ENCODE results near the gene EFCAB5.
"Not testable (repeated sequence)": the region's sequence is repeated elsewhere in the genome, so short reads cannot be mapped to it uniquely, and the experiment has no call there.

The EFCAB5 gene

GRCh38 chr17:30116345-30116660 is 174.9 kb downstream of the EFCAB5 start:
- H3K9me3 ChIP-seq (ENCODE audit: control insufficient read depth, insufficient read depth, low read length) = no peaks in the 10 kb centered on the region
- peaks cover 2% of the 10 kb centered on the region for H3K4me1 ChIP-seq (ENCODE audit: control insufficient read depth, insufficient read depth, low read length)

DNA sequence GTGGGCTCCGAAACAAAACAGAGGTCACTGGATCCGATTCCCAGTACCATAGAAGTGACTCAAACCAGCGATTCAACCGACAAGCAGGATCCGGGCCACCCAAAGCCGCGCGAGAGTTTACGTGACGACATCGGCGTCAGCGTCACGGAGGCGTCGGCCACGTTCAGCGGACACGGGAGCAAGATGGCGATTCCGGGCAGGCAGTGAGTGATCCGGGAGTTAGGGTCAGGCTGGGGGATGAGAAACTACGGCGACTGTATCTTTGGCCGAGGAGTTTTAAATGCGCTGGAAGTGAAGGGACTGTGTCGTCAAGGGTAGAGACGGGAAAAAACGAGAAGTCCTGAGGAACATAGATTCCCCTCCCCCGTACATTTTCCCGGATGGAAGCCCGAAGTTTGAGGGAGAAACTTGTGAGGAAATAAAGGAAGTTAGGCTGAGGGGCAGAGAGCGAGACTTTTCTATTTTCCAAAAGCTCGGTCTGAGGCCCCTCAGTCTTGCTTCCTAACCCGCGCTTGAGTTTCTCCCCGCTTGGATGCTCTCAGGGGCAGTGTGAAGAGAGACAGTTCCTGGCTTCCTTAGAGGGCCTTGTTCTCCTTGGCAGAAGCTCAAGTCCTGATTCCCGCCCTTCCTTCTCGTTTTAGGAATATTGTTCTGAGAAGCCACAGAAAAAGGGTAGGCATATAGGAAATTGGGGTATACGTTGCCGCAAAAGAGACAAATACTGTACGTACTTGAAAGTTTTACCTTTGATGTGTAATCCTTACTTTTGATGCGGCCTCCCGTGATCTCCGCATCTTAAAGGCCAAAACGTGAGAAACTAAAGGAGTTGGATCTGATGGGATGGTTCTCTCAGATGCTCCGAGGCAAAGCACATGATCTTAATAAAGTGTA is 175.5 kb downstream of the EFCAB5 start, which contains the start of gene NSRP1:
Gene NSRP1, plus strand, starts transcription at position 156 of the 891 bp plus-strand sequence. Its CDS starts 28 bp downstream, at position 184.
- no peaks in the 10 kb centered on the region for H3K27me3 ChIP-seq (ENCODE audit: control insufficient read depth, insufficient read depth, low read length)
- peaks cover 2% of the 10 kb centered on the region for H3K4me1 ChIP-seq (ENCODE audit: control insufficient read depth, insufficient read depth, low read length)
- peak within 1 kb of the TSS; percentile 94 for H3K4me3 ChIP-seq (ENCODE audit: low read depth, low read length)
- H3K36me3 ChIP-seq (ENCODE audit: control insufficient read depth, insufficient read depth, low read length) = no peaks in the 10 kb centered on the region
- no peaks in the 10 kb centered on the region for H3K9me3 ChIP-seq (ENCODE audit: control insufficient read depth, insufficient read depth, low read length)
- H3K9ac ChIP-seq (ENCODE audit: low read depth, low read length) = peak within 1 kb of the TSS; percentile 99

More at GRCh38 chr17:30116345-30116660, 174.9 kb downstream of the EFCAB5 start:
- peak overlapping the region; percentile 94 for H3K4me3 ChIP-seq (ENCODE audit: low read depth, low read length)
- H3K9ac ChIP-seq (ENCODE audit: low read depth, low read length) = peak overlapping the region; percentile 99
- no peaks in the 10 kb centered on the region for H3K36me3 ChIP-seq (ENCODE audit: control insufficient read depth, insufficient read depth, low read length)
- no peaks in the 10 kb centered on the region for H3K27me3 ChIP-seq (ENCODE audit: control insufficient read depth, insufficient read depth, low read length)

- peak overlapping the region; percentile 94 for H3K4me3 ChIP-seq (ENCODE audit: low read depth, low read length)
- H3K4me1 ChIP-seq (ENCODE audit: control insufficient read depth, insufficient read depth, low read length) = peaks cover 2% of the 10 kb centered on the region
- no peaks in the 10 kb centered on the region for H3K9me3 ChIP-seq (ENCODE audit: control insufficient read depth, insufficient read depth, low read length)
- peak overlapping the region; percentile 99 for H3K9ac ChIP-seq (ENCODE audit: low read depth, low read length)
- no peaks in the 10 kb centered on the region for H3K27me3 ChIP-seq (ENCODE audit: control insufficient read depth, insufficient read depth, low read length)
- H3K36me3 ChIP-seq (ENCODE audit: control insufficient read depth, insufficient read depth, low read length) = no peaks in the 10 kb centered on the region
Measured at GRCh38 chr17:30117675-30118081, 176.2 kb downstream of the EFCAB5 start.

DNA sequence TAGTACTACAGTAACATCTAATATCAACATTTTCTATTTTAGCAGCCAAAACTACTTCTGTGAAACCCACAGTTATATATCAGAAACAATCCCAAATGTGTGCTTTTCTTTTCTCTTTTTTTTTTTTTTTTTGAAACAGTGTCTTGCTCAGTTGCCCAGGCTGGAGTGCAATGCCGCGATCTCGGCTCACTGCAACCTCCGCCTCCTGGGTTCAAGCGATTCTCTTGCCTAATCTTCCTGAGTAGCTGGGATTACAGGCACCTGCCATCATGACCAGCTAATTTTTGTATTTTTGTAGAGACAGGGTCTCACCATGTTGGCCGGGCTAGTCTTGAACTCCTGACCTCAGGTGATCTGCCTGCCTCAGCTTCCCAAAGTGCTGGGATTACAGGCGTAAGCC is 177.2 kb downstream of the EFCAB5 start:
- H3K4me1 ChIP-seq (ENCODE audit: control insufficient read depth, insufficient read depth, low read length); H3K9me3 ChIP-seq (ENCODE audit: control insufficient read depth, insufficient read depth, low read length); H3K36me3 ChIP-seq (ENCODE audit: control insufficient read depth, insufficient read depth, low read length); H3K27me3 ChIP-seq (ENCODE audit: control insufficient read depth, insufficient read depth, low read length); H3K4me3 ChIP-seq (ENCODE audit: low read depth, low read length); H3K9ac ChIP-seq (ENCODE audit: low read depth, low read length): not testable (repeated sequence)

DNA sequence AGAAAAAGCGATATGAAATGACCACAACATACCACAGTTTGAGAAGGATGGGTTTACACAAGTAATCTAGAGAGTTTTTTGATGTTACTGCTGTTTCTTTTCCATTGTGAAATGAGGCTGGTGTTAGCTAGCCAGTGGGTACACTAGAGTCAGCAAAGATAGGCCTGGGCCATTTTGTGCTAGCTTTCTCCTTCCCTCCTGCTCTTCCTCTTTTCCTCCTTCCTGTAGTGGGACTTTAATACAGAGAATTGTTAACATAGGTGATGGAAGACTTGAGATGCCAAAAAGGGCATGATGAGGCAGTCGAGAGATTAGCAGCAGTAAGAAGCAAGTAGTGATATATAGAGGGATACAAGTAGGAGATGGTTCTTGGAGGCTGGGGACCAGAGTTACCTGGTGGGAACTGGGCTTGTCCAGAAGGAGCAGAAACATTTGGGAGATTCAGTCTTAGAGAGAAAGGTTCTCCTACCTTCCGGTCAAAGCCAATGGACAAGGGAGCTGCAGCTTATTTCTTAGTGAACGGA is 182.9 kb downstream of the EFCAB5 start:
- Histone ChIP-seq H3K4me1 (ENCODE audit: control insufficient read depth, insufficient read depth, low read length) (no peaks in the 10 kb centered on the region), H3K9me3 (ENCODE audit: control insufficient read depth, insufficient read depth, low read length) (no peaks in the 10 kb centered on the region), H3K36me3 (ENCODE audit: control insufficient read depth, insufficient read depth, low read length) (peaks cover 2% of the 10 kb centered on the region), H3K27me3 (ENCODE audit: control insufficient read depth, insufficient read depth, low read length) (no peaks in the 10 kb centered on the region), H3K9ac (ENCODE audit: low read depth, low read length) (no peak overlapping the region), H3K4me3 (ENCODE audit: low read depth, low read length) (no peak overlapping the region)

DNA sequence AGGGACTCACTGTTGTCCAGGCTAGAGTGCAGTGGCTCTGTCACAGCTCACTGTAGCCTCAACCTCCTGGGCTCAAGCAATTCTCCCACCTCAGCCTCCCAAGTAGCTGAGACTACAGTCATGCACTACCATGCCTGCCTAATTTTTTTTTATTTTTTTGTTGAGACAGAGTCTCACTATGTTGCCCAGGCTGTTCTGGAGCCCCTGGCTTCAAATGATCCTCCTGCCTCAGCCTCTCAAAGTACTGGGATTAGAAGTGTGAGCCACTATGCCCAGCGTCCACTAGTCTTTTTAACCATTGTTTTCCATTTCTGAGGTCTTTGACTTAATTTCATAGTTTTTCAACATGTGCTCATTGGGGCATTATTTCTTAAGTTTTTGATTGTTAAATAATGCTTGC is 188.7 kb downstream of the EFCAB5 start:
- no peak overlapping the region for H3K4me3 ChIP-seq (ENCODE audit: low read depth, low read length)
- no peaks in the 10 kb centered on the region for H3K9me3 ChIP-seq (ENCODE audit: control insufficient read depth, insufficient read depth, low read length)
- H3K27me3 ChIP-seq (ENCODE audit: control insufficient read depth, insufficient read depth, low read length) = no peaks in the 10 kb centered on the region
- H3K36me3 ChIP-seq (ENCODE audit: control insufficient read depth, insufficient read depth, low read length) = peaks cover 2% of the 10 kb centered on the region
- H3K4me1 ChIP-seq (ENCODE audit: control insufficient read depth, insufficient read depth, low read length) = peaks cover 5% of the 10 kb centered on the region
- H3K9ac ChIP-seq (ENCODE audit: low read depth, low read length) = no peak overlapping the region

DNA sequence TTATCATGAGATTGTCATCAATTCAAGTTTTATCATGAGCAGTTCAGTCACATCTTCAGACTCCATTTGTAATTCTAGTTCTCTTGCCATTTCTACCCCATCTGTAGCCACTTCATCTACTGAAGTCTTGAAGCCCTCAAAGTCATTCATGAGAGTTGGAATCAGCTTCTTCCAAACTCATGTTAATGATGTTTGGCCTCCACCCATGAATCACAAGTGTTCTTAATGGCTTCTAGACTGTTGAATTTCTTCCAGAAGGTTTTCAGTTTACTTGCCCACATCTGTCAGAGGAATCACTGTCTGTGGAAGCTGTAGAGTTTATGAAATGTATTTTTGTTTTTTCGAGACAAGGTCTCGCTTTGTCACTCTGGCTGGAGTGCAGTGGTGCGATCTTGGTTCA is 191.2 kb downstream of the EFCAB5 start:
- no peaks in the 10 kb centered on the region for H3K9me3 ChIP-seq (ENCODE audit: control insufficient read depth, insufficient read depth, low read length)
- H3K36me3 ChIP-seq (ENCODE audit: control insufficient read depth, insufficient read depth, low read length) = peaks cover 2% of the 10 kb centered on the region
- peaks cover 5% of the 10 kb centered on the region for H3K4me1 ChIP-seq (ENCODE audit: control insufficient read depth, insufficient read depth, low read length)
- H3K27me3 ChIP-seq (ENCODE audit: control insufficient read depth, insufficient read depth, low read length) = no peaks in the 10 kb centered on the region
- no peak overlapping the region for H3K9ac ChIP-seq (ENCODE audit: low read depth, low read length)
- H3K4me3 ChIP-seq (ENCODE audit: low read depth, low read length) = no peak overlapping the region

DNA sequence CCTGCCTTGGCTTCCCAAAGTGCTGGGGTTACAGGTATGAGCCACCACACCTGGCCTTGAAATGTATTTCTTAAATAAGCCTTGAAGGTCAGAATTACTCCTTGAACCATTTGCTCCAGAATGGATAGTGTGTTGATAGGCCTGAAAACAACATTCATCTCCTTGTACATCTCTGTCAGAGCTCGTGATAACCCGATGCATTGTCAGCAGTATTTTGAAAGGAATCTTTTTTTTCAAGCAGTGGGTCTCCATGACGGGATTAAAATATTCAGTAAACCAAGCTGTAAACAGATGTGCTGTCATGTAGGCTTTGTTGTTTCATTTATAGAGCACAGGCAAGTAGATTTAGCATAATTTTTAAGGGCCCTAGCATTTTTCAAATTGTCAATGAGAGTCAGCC is 191.8 kb downstream of the EFCAB5 start:
- Histone ChIP-seq H3K36me3 (ENCODE audit: control insufficient read depth, insufficient read depth, low read length) (peaks cover 2% of the 10 kb centered on the region), H3K4me1 (ENCODE audit: control insufficient read depth, insufficient read depth, low read length) (peaks cover 5% of the 10 kb centered on the region), H3K27me3 (ENCODE audit: control insufficient read depth, insufficient read depth, low read length) (no peaks in the 10 kb centered on the region), H3K9me3 (ENCODE audit: control insufficient read depth, insufficient read depth, low read length) (no peaks in the 10 kb centered on the region), H3K9ac (ENCODE audit: low read depth, low read length) (no peak overlapping the region), H3K4me3 (ENCODE audit: low read depth, low read length) (no peak overlapping the region)

DNA sequence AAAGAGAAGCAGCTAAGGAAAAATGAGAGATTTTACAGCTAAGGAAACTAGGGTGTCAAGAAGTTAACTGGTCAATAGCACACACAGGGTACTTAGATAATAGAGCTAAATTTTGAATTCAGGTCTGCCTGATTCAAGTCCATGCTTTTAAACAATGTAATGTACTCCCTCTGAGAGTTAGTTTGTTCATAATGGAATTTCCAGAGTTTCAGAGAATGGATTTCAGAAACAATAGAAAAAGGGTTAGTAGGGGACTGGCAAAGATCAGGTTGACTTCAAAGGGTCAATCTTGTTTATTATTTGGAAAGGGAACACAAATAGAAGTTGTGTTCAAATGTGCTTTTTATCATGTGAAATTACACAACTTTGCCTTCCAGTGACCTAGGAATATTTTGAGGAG is 193.1 kb downstream of the EFCAB5 start:
- H3K36me3 ChIP-seq (ENCODE audit: control insufficient read depth, insufficient read depth, low read length) = no peaks in the 10 kb centered on the region
- no peak overlapping the region for H3K4me3 ChIP-seq (ENCODE audit: low read depth, low read length)
- no peaks in the 10 kb centered on the region for H3K27me3 ChIP-seq (ENCODE audit: control insufficient read depth, insufficient read depth, low read length)
- no peaks in the 10 kb centered on the region for H3K9me3 ChIP-seq (ENCODE audit: control insufficient read depth, insufficient read depth, low read length)
- H3K4me1 ChIP-seq (ENCODE audit: control insufficient read depth, insufficient read depth, low read length) = peaks cover 5% of the 10 kb centered on the region
- no peak overlapping the region for H3K9ac ChIP-seq (ENCODE audit: low read depth, low read length)

GRCh38 chr17:30137158-30137557 is 195.7 kb downstream of the EFCAB5 start:
- no peaks in the 10 kb centered on the region for H3K9me3 ChIP-seq (ENCODE audit: control insufficient read depth, insufficient read depth, low read length)
- no peak overlapping the region for H3K4me3 ChIP-seq (ENCODE audit: low read depth, low read length)
- no peaks in the 10 kb centered on the region for H3K27me3 ChIP-seq (ENCODE audit: control insufficient read depth, insufficient read depth, low read length)
- no peaks in the 10 kb centered on the region for H3K4me1 ChIP-seq (ENCODE audit: control insufficient read depth, insufficient read depth, low read length)
- H3K9ac ChIP-seq (ENCODE audit: low read depth, low read length) = no peak overlapping the region
- H3K36me3 ChIP-seq (ENCODE audit: control insufficient read depth, insufficient read depth, low read length) = no peaks in the 10 kb centered on the region

DNA sequence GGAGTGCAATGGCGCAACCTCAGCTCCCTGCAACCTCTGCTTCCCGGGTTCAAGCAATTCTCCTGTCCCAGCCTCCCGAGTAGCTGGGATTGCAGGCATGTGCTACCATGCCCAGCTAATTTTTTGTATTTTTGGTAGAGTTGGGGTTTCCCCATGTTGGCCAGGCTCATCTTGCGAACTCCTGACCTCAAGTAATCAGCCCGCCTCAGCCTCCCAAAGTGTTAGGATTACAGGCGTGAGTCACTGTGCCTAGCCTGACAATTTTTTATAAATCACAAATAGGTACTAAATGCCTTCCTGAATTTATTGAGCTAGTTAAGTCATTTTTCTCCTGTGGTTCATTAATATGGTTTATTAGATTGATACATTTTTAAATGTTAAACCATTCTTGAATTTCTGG is 206.4 kb downstream of the EFCAB5 start:
- not testable (repeated sequence) for H3K9ac ChIP-seq (ENCODE audit: low read depth, low read length); H3K4me3 ChIP-seq (ENCODE audit: low read depth, low read length); H3K9me3 ChIP-seq (ENCODE audit: control insufficient read depth, insufficient read depth, low read length); H3K36me3 ChIP-seq (ENCODE audit: control insufficient read depth, insufficient read depth, low read length); H3K4me1 ChIP-seq (ENCODE audit: control insufficient read depth, insufficient read depth, low read length); H3K27me3 ChIP-seq (ENCODE audit: control insufficient read depth, insufficient read depth, low read length)

GRCh38 chr17:30148376-30148775 is 206.9 kb downstream of the EFCAB5 start:
- Histone ChIP-seq H3K4me1 (ENCODE audit: control insufficient read depth, insufficient read depth, low read length) (no peaks in the 10 kb centered on the region), H3K9ac (ENCODE audit: low read depth, low read length) (no peak overlapping the region), H3K9me3 (ENCODE audit: control insufficient read depth, insufficient read depth, low read length) (no peaks in the 10 kb centered on the region), H3K36me3 (ENCODE audit: control insufficient read depth, insufficient read depth, low read length) (no peaks in the 10 kb centered on the region), H3K27me3 (ENCODE audit: control insufficient read depth, insufficient read depth, low read length) (no peaks in the 10 kb centered on the region), H3K4me3 (ENCODE audit: low read depth, low read length) (no peak overlapping the region)
